ENCODE measurements around the gene PROZ. TPM values are rescaled to one million over a fixed set of nuclear protein-coding genes. Genes with fewer than 3 reads are reported as not detected.
"Not testable (repeated sequence)": the region's sequence is repeated elsewhere in the genome, so short reads cannot be mapped to it uniquely, and the experiment has no call there.

PROZ gene
- total RNA-seq, 2 experiments from 2014 or later = not detected

DNA sequence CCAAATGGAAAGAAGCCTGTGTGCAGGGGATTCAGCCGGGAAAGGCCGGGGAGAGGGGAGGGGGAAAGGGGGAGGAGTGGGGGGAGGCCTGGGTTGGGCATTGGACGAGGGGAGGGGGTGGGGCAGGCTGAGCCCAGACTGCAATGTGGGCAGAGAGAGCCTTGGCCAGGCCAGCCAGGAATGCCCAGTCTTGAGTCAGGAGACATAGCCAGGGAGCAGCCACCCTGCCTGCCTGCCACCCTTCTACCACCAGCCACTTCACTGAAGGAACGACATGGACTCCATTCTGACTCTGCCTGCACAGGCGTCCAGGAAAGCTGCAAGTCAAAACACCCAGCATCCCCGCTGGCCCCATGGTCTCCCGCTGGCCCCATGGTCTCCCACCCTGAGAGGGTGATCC lies 498 bp downstream of the PROZ start:
- H3K4me1 Mint-ChIP-seq (ENCODE audit: low read depth) = peaks cover 15% of the 10 kb centered on the region
- intact Hi-C loops (cut with micrococcal nuclease) = no loop called here
- peaks cover 2% of the 10 kb centered on the region for H3K36me3 Mint-ChIP-seq (ENCODE audit: low read depth)
- H3K9me3 Mint-ChIP-seq = peaks cover 12% of the 10 kb centered on the region
- DNase-seq (no peak), ATAC-seq (no peak)
- H3K4me3 Mint-ChIP-seq = no peak overlapping the region
- ChIA-PET POLR2A (interaction anchor here (0.9 kb wide), 1 partner anchor 29 kb away, joined by 3 read pairs; no protein-coding TSS in a partner anchor), CTCF (no interaction called here)
- no peak overlapping the region for H3K27ac Mint-ChIP-seq
- H3K27me3 Mint-ChIP-seq = no peaks in the 10 kb centered on the region
- TF ChIP-seq, protein P1, sequence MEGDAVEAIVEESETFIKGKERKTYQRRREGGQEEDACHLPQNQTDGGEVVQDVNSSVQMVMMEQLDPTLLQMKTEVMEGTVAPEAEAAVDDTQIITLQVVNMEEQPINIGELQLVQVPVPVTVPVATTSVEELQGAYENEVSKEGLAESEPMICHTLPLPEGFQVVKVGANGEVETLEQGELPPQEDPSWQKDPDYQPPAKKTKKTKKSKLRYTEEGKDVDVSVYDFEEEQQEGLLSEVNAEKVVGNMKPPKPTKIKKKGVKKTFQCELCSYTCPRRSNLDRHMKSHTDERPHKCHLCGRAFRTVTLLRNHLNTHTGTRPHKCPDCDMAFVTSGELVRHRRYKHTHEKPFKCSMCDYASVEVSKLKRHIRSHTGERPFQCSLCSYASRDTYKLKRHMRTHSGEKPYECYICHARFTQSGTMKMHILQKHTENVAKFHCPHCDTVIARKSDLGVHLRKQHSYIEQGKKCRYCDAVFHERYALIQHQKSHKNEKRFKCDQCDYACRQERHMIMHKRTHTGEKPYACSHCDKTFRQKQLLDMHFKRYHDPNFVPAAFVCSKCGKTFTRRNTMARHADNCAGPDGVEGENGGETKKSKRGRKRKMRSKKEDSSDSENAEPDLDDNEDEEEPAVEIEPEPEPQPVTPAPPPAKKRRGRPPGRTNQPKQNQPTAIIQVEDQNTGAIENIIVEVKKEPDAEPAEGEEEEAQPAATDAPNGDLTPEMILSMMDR (IDR thresholded peaks at IDR 0.05) = no peak

DNA sequence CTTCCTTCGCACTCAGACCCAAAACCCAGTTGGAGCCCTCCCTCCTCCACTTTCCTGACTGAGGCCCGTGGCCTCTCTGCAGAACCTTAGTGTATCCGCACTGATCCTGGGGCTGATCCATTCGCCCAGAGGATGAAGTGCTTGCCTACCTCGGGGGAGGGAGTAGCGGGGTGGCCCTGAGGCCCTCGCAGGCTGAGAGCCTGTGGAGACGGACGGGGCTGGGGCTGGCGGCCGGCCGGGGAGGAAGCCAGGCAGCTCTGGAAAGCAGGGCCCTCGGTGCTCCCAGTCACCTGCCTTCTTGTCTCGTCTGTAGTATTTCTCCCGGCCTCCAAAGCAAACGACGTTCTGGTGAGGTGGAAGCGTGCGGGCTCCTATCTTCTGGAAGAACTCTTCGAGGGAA lies 1.3 kb downstream of the PROZ start:
- intact Hi-C loops (cut with micrococcal nuclease) = no loop called here
- no peak for DNase-seq
- ChIA-PET POLR2A (interaction anchor here (0.9 kb wide), 1 partner anchor 29 kb away, joined by 3 read pairs; no protein-coding TSS in a partner anchor), CTCF (no interaction called here)
- no peak overlapping the region for H3K4me3 Mint-ChIP-seq
- TF ChIP-seq, protein P1 (IDR thresholded peaks at IDR 0.05) = no peak
- H3K9me3 Mint-ChIP-seq = peaks cover 12% of the 10 kb centered on the region
- H3K27me3 Mint-ChIP-seq = no peaks in the 10 kb centered on the region
- peaks cover 2% of the 10 kb centered on the region for H3K36me3 Mint-ChIP-seq (ENCODE audit: low read depth)
- H3K27ac Mint-ChIP-seq = no peak overlapping the region
- no peak for ATAC-seq
- peaks cover 19% of the 10 kb centered on the region for H3K4me1 Mint-ChIP-seq (ENCODE audit: low read depth)

DNA sequence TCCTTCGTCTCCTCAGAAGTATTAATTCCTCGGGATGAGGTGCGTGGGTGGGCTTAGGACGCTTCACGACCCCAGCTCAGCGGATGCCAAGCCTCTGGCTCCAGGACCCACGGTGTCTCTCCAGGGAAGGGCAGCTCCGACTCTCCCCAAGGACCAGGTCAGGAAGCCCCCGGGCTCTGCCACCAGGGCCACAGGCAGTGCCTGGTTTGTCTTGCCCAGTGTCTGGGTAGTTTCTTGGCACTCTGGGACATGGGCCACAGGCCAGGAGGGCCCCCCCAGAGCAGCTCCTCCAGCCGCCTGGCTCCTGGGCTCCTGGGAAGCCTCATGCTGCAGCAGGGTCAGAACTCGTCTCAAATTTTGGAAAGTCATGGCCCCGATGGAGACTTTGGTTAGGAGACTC lies 2.5 kb downstream of the PROZ start:
- ChIA-PET POLR2A (interaction anchor here (0.6 to 1.2 kb wide), 2 partner anchors 47 to 138 kb away, joined by 3 to 4 read pairs; partner anchors contain the start of gene PCID2), CTCF (no interaction called here)
- Mint-ChIP-seq H3K4me1 (ENCODE audit: low read depth) (peaks cover 23% of the 10 kb centered on the region), H3K27ac (peak overlapping the region; percentile 75), H3K9me3 (peaks cover under 1% of the 10 kb centered on the region), H3K36me3 (ENCODE audit: low read depth) (no peaks in the 10 kb centered on the region), H3K4me3 (peak overlapping the region; percentile 34), H3K27me3 (no peaks in the 10 kb centered on the region)
- TF ChIP-seq, protein P1 (IDR thresholded peaks at IDR 0.05) = no peak
- DNase-seq (no peak), ATAC-seq (no peak)
- intact Hi-C loops (cut with micrococcal nuclease) = no loop called here

DNA sequence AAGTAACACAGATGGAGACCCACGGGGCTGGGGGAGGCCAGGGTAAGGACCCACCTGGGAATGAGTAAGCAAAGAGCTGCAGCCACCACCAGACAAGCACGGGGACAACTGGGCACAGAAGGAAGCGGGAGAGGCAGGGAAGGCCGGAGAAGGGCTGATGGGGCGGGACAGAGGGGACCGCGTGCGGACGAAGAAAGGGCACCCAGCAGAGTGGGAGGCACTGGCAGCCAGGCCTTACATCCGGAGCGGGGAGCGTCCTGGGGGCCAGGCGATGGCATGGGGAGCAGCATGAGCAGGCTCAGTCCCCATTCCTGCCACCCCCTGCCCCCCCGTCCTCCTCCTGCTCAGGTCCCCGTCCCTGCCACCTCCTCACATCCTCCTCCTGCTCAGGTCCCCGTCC lies 3.0 kb downstream of the PROZ start:
- ChIA-PET CTCF (no interaction called here), POLR2A (interaction anchor here (0.6 to 1.2 kb wide), 2 partner anchors 47 to 138 kb away, joined by 3 to 4 read pairs; partner anchors contain the start of gene PCID2)
- Mint-ChIP-seq H3K9me3 (no peaks in the 10 kb centered on the region), H3K27me3 (no peaks in the 10 kb centered on the region), H3K4me3 (peak overlapping the region; percentile 34), H3K36me3 (ENCODE audit: low read depth) (no peaks in the 10 kb centered on the region), H3K27ac (peak overlapping the region; percentile 75), H3K4me1 (ENCODE audit: low read depth) (peaks cover 27% of the 10 kb centered on the region)
- TF ChIP-seq, protein P1 (IDR thresholded peaks at IDR 0.05) = no peak
- DNase-seq (peak; percentile 34), ATAC-seq (peak; percentile 21)
- intact Hi-C loops (cut with micrococcal nuclease) = no loop called here

DNA sequence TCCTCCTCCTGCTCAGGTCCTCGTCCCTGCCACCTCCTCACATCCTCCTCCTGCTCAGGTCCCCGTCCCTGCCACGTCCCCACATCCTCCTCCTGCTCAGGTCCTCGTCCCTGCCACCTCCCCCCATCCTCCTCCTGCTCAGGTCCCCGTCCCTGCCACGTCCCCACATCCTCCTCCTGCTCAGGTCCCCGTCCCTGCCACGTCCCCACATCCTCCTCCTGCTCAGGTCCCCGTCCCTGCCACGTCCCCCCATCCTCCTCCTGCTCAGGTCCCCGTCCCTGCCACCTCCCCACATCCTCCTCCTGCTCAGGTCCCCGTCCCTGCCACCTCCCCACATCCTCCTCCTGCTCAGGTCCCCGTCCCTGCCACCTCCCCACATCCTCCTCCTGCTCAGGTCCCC lies 3.5 kb downstream of the PROZ start:
- DNase-seq = peak; percentile 20
- intact Hi-C loops (cut with micrococcal nuclease); H3K4me3 Mint-ChIP-seq; POLR2A ChIA-PET; H3K36me3 Mint-ChIP-seq (ENCODE audit: low read depth); ATAC-seq; H3K9me3 Mint-ChIP-seq; H3K27me3 Mint-ChIP-seq; H3K27ac Mint-ChIP-seq; CTCF ChIA-PET: not testable (repeated sequence)
- H3K4me1 Mint-ChIP-seq (ENCODE audit: low read depth) = peaks cover 30% of the 10 kb centered on the region

Data from activated CD8-positive, alpha-beta T cell treated with anti-CD3 and anti-CD28 coated beads for 36 hours (primary cell).